ENCODE data around the gene EPHA7.

The EPHA7 gene

DNA sequence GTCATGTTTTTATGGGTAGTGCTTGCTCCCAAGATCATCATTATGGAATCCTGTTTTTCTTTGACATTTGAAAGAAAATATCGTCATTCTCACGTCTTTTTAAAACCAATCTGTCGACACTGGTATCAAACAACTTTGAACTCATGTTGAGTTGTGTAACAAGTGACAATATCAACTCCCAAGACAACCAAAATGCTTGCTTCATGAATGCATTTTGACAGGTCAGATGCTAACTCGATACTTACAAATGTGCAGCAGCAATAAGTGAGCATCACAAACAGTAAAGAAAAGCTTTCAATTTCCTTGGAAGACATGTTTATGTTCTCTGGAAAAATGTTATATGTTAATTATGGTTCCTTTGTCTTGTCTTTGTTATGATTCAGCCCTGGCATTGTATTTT is 125.9 kb downstream of the EPHA7 start:
- H2AK5ac ChIP-seq (ENCODE audit: low read length, severe bottlenecking): no peak overlapping the region
- H3K4me1 ChIP-seq (ENCODE audit: control insufficient read depth, insufficient read depth, low read depth, low read length): no peaks in the 10 kb centered on the region
- no peaks in the 10 kb centered on the region for H3K27me3 ChIP-seq (ENCODE audit: control insufficient read depth in 1 of 2, insufficient read depth in 1 of 2, low read length in 2 of 2)
- no peak overlapping the region for H2BK5ac ChIP-seq (ENCODE audit: low read depth, low read length, poor library complexity, severe bottlenecking)
- no peak overlapping the region for H2AFZ ChIP-seq (ENCODE audit: low read depth, low read length)
- H3K4me3 ChIP-seq (ENCODE audit: insufficient read depth in 1 of 2, low read depth in 1 of 2, low read length in 2 of 2): no peak overlapping the region
- H3K23ac ChIP-seq (ENCODE audit: low read length in 2 of 2): no peak overlapping the region
- no peak overlapping the region for H4K8ac ChIP-seq (ENCODE audit: low read length)
- H3K9me3 ChIP-seq (ENCODE audit: control insufficient read depth, low read length): no peaks in the 10 kb centered on the region
- no peak overlapping the region for H2BK120ac ChIP-seq (ENCODE audit: low read depth, low read length)
- H3K4ac ChIP-seq (ENCODE audit: low read depth in 1 of 2, low read length in 2 of 2): no peak overlapping the region
- no peak overlapping the region for H3K9ac ChIP-seq (ENCODE audit: low read length)
- H3K36me3 ChIP-seq (ENCODE audit: control insufficient read depth in 1 of 2, insufficient read depth in 2 of 2, low read depth in 1 of 2, low read length in 2 of 2): no peaks in the 10 kb centered on the region
- H3K14ac ChIP-seq (ENCODE audit: low read length in 2 of 2): no peak overlapping the region
- H2BK12ac ChIP-seq (ENCODE audit: low read length in 2 of 2): no peak overlapping the region
- H4K91ac ChIP-seq (ENCODE audit: low read length): no peak overlapping the region
- 98% methylated on average over 4 of the region's 4 CpGs for WGBS
- no peak overlapping the region for H2BK15ac ChIP-seq (ENCODE audit: low read depth, poor library complexity, severe bottlenecking)
- no peak overlapping the region for H3K18ac ChIP-seq (ENCODE audit: low read depth in 1 of 2, low read length in 2 of 2)
- DNase-seq: no peak
- H3K79me1 ChIP-seq (replicated peaks; ENCODE audit: low read length, poor library complexity, severe bottlenecking): no peaks in the 10 kb centered on the region
- H3K4me2 ChIP-seq (ENCODE audit: low read length, poor library complexity, severe bottlenecking): no peak overlapping the region
- no peak overlapping the region for H3K27ac ChIP-seq (ENCODE audit: low read length, poor library complexity, severe bottlenecking)

DNA sequence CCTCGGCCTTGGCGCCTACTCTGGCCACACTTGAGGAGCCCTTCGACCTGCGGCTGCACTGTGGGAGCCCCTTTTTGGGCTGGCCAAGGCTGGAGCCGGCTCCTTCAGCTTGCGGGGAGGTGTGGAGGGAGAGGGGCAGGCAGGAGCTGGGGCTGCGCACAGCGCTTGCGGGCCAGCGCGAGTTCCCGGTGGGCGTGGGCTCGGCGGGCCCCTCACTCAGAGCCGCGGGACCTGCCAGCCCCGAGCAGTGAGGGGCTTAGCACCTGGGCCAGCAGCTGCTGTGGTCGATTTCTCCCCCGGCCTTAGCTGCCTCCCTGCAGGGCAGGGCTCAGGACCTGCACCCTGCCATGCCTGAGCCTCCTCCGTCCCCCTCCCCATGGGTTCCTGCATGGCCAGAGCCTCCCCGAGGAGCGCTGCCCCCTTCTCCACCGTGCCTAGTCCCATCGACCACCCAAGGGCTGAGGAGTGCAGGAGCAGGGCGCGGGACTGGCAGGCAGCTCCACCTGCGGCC is 136.8 kb downstream of the EPHA7 start:
- Histone ChIP-seq H2BK12ac (ENCODE audit: low read length in 2 of 2) (no peak overlapping the region), H2BK15ac (ENCODE audit: low read depth, poor library complexity, severe bottlenecking) (no peak overlapping the region), H3K4me3 (ENCODE audit: insufficient read depth in 1 of 2, low read depth in 1 of 2, low read length in 2 of 2) (no peak overlapping the region), H3K27ac (ENCODE audit: low read length, poor library complexity, severe bottlenecking) (no peak overlapping the region), H3K18ac (ENCODE audit: low read depth in 1 of 2, low read length in 2 of 2) (no peak overlapping the region), H3K27me3 (ENCODE audit: control insufficient read depth in 1 of 2, insufficient read depth in 1 of 2, low read length in 2 of 2) (no peaks in the 10 kb centered on the region), H2BK120ac (ENCODE audit: low read depth, low read length) (no peak overlapping the region), H2BK5ac (ENCODE audit: low read depth, low read length, poor library complexity, severe bottlenecking) (no peak overlapping the region), H3K79me1 (replicated peaks; ENCODE audit: low read length, poor library complexity, severe bottlenecking) (peaks cover 2% of the 10 kb centered on the region), H2AFZ (ENCODE audit: low read depth, low read length) (no peak overlapping the region), H3K4me2 (ENCODE audit: low read length, poor library complexity, severe bottlenecking) (no peak overlapping the region), H3K9ac (ENCODE audit: low read length) (no peak overlapping the region), H3K14ac (ENCODE audit: low read length in 2 of 2) (no peak overlapping the region), H3K23ac (ENCODE audit: low read length in 2 of 2) (no peak overlapping the region), H3K36me3 (ENCODE audit: control insufficient read depth in 1 of 2, insufficient read depth in 2 of 2, low read depth in 1 of 2, low read length in 2 of 2) (peaks cover 0 to 12% of the 10 kb centered on the region in 2 experiments), H3K9me3 (ENCODE audit: control insufficient read depth, low read length) (no peaks in the 10 kb centered on the region), H3K4me1 (ENCODE audit: control insufficient read depth, insufficient read depth, low read depth, low read length) (no peaks in the 10 kb centered on the region), H2AK5ac (ENCODE audit: low read length, severe bottlenecking) (no peak overlapping the region), H3K4ac (ENCODE audit: low read depth in 1 of 2, low read length in 2 of 2) (no peak overlapping the region), H4K8ac (ENCODE audit: low read length) (no peak overlapping the region), H4K91ac (ENCODE audit: low read length) (no peak overlapping the region)
- DNase-seq: no peak
- 96% methylated on average over 25 of the region's 28 CpGs for WGBS

DNA sequence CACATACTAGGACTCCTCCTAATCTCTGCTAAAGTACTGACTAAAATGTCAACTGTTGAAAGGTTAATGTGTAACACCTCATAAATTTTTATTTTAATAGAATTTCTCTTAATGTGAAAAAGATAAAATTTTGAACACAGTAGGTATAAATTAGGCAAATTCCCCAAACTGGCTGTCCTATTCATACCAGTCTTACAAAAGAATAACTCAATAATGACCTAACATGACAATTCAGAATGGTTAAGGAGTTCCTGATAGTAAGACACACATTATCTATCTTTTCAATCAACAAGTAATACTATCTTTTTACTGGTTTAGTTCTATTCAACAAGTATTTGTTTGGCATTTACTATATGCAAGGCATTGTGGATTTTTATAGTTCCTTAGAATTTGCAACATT is 141.1 kb downstream of the EPHA7 start:
- Histone ChIP-seq H3K4me3 (ENCODE audit: insufficient read depth in 1 of 2, low read depth in 1 of 2, low read length in 2 of 2) (no peak overlapping the region), H4K8ac (ENCODE audit: low read length) (no peak overlapping the region), H3K14ac (ENCODE audit: low read length in 2 of 2) (no peak overlapping the region), H3K4me2 (ENCODE audit: low read length, poor library complexity, severe bottlenecking) (no peak overlapping the region), H2BK15ac (ENCODE audit: low read depth, poor library complexity, severe bottlenecking) (no peak overlapping the region), H3K23ac (ENCODE audit: low read length in 2 of 2) (no peak overlapping the region), H3K27me3 (ENCODE audit: control insufficient read depth in 1 of 2, insufficient read depth in 1 of 2, low read length in 2 of 2) (no peaks in the 10 kb centered on the region), H2BK5ac (ENCODE audit: low read depth, low read length, poor library complexity, severe bottlenecking) (no peak overlapping the region), H3K18ac (ENCODE audit: low read depth in 1 of 2, low read length in 2 of 2) (no peak overlapping the region), H3K27ac (ENCODE audit: low read length, poor library complexity, severe bottlenecking) (no peak overlapping the region), H3K4ac (ENCODE audit: low read depth in 1 of 2, low read length in 2 of 2) (no peak overlapping the region), H3K9me3 (ENCODE audit: control insufficient read depth, low read length) (no peaks in the 10 kb centered on the region), H2BK12ac (ENCODE audit: low read length in 2 of 2) (no peak overlapping the region), H2AK5ac (ENCODE audit: low read length, severe bottlenecking) (no peak overlapping the region), H3K4me1 (ENCODE audit: control insufficient read depth, insufficient read depth, low read depth, low read length) (no peaks in the 10 kb centered on the region), H3K36me3 (ENCODE audit: control insufficient read depth in 1 of 2, insufficient read depth in 2 of 2, low read depth in 1 of 2, low read length in 2 of 2) (peaks cover 0 to 8% of the 10 kb centered on the region in 2 experiments), H4K91ac (ENCODE audit: low read length) (no peak overlapping the region), H2BK120ac (ENCODE audit: low read depth, low read length) (no peak overlapping the region), H3K9ac (ENCODE audit: low read length) (no peak overlapping the region), H2AFZ (ENCODE audit: low read depth, low read length) (no peak overlapping the region), H3K79me1 (replicated peaks; ENCODE audit: low read length, poor library complexity, severe bottlenecking) (peaks cover 5% of the 10 kb centered on the region)
- no peak for DNase-seq

DNA sequence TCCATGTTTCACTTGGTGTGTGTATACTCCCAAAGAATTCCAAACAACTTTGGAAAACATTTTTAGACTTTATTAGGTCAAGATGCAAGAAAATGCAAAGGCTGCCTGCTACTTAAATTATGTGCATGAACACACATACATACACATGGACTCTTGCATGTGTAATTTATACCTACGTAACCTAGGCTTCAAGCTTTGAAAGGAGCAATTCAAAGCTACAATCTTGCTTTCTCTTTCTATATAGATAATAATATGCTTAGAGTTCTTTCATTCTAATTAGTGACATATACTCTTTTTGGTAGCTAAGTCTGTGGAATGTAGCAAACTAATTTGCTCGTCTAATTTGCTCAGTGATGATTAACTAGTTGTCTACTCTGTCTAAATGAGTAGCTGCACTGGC is 146.5 kb downstream of the EPHA7 start:
- Histone ChIP-seq H3K14ac (ENCODE audit: low read length in 2 of 2) (no peak overlapping the region), H3K9ac (ENCODE audit: low read length) (no peak overlapping the region), H2BK5ac (ENCODE audit: low read depth, low read length, poor library complexity, severe bottlenecking) (no peak overlapping the region), H3K36me3 (ENCODE audit: control insufficient read depth in 1 of 2, insufficient read depth in 2 of 2, low read depth in 1 of 2, low read length in 2 of 2) (no peaks in the 10 kb centered on the region), H2BK12ac (ENCODE audit: low read length in 2 of 2) (no peak overlapping the region), H3K79me1 (replicated peaks; ENCODE audit: low read length, poor library complexity, severe bottlenecking) (peaks cover 5% of the 10 kb centered on the region), H3K4me1 (ENCODE audit: control insufficient read depth, insufficient read depth, low read depth, low read length) (no peaks in the 10 kb centered on the region), H2AFZ (ENCODE audit: low read depth, low read length) (no peak overlapping the region), H3K4ac (ENCODE audit: low read depth in 1 of 2, low read length in 2 of 2) (no peak overlapping the region), H4K91ac (ENCODE audit: low read length) (no peak overlapping the region), H2AK5ac (ENCODE audit: low read length, severe bottlenecking) (no peak overlapping the region), H3K4me2 (ENCODE audit: low read length, poor library complexity, severe bottlenecking) (no peak overlapping the region), H3K27ac (ENCODE audit: low read length, poor library complexity, severe bottlenecking) (no peak overlapping the region), H2BK15ac (ENCODE audit: low read depth, poor library complexity, severe bottlenecking) (no peak overlapping the region), H3K27me3 (ENCODE audit: control insufficient read depth in 1 of 2, insufficient read depth in 1 of 2, low read length in 2 of 2) (no peaks in the 10 kb centered on the region), H2BK120ac (ENCODE audit: low read depth, low read length) (no peak overlapping the region), H3K18ac (ENCODE audit: low read depth in 1 of 2, low read length in 2 of 2) (no peak overlapping the region), H3K4me3 (ENCODE audit: insufficient read depth in 1 of 2, low read depth in 1 of 2, low read length in 2 of 2) (no peak overlapping the region), H4K8ac (ENCODE audit: low read length) (no peak overlapping the region), H3K23ac (ENCODE audit: low read length in 2 of 2) (no peak overlapping the region), H3K9me3 (ENCODE audit: control insufficient read depth, low read length) (no peaks in the 10 kb centered on the region)
- WGBS: 100% methylated on average over 1 of the region's 2 CpGs
- DNase-seq: no peak
